GM19467 (cell line): ENCODE results near the gene S100A5.
"Not testable (repeated sequence)": the region's sequence is repeated elsewhere in the genome, so short reads cannot be mapped to it uniquely, and the experiment has no call there.

Experiments
- ATAC-seq: cut with Tn5 transposase; IDR thresholded peaks from one replicate; pipeline ENCODE4 v1.9.1; 2021; ENCODE audit warnings: mild to moderate bottlenecking, moderate library complexity; ENCODE audit not compliant: unreplicated experiment

S100A5 gene

DNA sequence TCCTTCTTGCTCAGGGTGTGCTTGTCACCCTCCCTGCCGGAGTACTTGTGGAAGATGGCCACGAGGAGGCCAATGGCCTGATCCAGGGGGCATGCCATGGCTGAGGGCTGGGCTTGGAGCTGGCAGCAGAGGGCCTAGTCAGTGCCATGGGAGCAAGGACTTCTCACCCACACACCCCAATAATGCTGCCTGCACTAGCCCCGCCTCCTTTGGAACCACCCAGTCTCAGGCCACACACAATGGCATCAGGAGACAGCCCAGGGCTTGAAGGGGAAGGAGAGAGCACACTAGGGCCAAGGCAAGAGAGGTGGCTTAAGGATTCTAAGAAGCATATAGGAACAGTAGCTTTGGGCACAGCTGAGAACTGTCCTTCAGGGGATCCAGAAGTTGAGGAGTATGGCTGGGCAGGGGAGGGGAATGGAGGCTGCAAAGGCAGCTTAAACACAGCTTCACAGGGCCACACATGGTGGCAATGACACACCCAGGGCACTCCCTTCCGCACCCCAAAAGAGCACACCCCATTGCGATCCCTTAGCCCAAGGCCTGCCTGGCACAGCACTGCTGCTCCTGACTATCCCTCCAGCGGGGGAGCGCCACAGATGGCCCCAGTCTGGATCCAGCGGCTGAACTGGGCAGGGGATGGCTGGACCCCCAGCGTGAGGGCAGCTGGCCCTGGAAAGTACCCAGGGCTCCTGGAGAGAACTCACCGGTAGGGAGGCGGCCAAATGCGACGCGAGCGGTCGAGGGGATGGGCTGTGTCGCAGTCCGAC is 5.3 kb downstream of the S100A5 start, which contains the start of gene S100A6:
Gene S100A6 (minus strand): TSS at position 750 of the 770 bp plus-strand sequence. CDS start 652 bp downstream, at position 98.
- ATAC-seq: no peak

- ATAC-seq: no peak
These were observed 5.9 kb downstream of the S100A5 start for GRCh38 chr1:153534925-153535241.

DNA sequence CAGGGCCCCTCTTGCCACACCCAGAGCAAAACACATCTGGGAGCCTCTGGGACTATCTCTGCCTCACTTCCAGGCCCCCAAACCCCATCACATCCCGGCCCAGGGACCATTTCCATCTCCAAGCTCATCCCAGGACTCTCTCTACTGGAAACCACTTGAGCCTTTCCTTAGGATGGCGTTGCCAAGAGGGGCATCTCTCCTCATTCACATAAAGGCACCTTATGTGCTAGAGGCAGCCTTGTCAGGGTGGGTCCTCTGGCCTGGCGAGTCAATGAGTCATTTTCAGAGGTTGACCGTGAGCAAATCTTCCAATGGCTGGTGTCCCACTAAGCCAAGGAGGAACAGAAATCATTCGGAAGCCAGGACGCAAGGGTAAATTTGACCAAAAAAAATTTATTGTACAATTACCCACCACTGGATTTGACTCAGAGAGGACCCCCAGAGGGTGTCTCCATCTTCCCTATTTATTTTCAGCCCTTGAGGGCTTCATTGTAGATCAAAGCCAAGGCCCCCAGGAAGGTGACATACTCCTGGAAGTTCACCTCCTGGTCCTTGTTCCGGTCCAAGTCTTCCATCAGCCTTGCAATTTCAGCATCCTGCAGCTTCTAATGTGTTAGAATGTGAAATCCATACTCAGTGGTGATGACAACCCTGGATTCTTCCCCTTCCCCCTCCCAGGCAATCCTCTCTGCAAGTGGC is 6.4 kb downstream of the S100A5 start:
- no peak for ATAC-seq

DNA sequence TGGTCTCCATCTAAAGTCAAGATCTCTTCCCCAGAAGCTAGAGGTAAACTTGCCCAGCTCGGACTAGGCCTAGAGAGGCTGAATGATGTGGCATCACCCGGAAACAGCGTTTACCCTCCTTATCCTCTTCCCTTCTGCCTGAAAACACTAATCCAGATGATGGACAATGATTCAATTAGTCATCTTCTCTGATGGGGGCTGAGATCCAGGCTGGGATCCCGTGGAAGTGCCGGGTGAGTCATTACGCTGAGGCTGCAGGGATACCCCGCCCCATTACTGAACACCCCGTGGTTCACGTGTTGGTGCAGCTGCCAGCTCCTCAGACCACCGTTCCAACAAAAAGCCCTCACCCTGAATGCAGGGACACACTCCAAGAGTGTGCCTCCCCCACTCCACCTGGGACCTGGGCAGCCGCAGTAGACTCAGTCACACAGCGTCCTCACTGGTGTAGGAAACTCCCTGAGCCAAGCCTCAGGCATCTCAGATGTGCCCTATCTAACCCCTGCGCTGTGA is 7.0 kb downstream of the S100A5 start:
- no peak for ATAC-seq

GRCh38 chr1:153532769-153533599 is 7.8 kb downstream of the S100A5 start:
- no peak for ATAC-seq

- ATAC-seq: no peak
These were observed 8.6 kb downstream of the S100A5 start for GRCh38 chr1:153532181-153532580.

DNA sequence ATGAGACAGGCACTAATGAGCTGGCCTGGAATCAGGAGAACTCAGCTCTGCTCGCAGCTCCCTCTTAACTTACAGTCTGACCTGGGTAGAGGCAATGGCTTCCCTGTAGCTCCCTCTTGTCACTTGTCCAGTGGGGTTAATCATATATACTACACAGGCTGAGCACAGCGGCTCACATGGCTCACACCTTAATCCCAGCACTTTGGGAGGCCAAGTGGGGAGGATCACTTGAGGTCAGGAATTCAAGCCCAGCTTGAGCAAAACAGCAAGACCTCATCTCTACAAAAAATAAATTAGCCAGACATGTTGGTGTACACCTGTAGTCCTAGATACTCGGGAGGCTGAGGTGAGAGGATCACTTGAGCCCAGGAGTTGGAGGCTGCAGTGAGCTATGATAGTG is 9.1 kb downstream of the S100A5 start:
- no peak for ATAC-seq

- ATAC-seq: no peak
These were observed 13.1 kb downstream of the S100A5 start for GRCh38 chr1:153527683-153528040.

- no peak for ATAC-seq
These were observed 13.6 kb downstream of the S100A5 start for GRCh38 chr1:153527023-153527682.

DNA sequence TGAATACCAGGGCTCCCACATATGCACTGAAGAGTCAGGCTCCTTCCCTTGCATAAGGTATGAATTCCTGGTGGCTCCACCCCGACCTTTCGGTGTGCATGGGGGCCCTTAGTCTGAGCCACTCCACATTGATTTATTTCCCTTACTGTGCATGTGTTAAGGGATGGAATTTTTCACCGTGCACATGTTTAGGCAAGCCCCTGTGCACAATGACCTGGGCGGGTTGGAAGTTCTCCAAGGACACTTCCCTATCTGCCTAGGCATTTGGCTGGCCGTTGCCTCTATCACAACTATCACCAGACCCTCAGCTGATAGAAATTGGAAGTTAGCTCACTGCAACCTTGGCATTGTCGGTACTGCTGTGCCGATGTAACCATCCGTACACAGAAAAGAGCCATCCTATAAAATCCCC is 14.6 kb downstream of the S100A5 start:
- ATAC-seq: no peak

DNA sequence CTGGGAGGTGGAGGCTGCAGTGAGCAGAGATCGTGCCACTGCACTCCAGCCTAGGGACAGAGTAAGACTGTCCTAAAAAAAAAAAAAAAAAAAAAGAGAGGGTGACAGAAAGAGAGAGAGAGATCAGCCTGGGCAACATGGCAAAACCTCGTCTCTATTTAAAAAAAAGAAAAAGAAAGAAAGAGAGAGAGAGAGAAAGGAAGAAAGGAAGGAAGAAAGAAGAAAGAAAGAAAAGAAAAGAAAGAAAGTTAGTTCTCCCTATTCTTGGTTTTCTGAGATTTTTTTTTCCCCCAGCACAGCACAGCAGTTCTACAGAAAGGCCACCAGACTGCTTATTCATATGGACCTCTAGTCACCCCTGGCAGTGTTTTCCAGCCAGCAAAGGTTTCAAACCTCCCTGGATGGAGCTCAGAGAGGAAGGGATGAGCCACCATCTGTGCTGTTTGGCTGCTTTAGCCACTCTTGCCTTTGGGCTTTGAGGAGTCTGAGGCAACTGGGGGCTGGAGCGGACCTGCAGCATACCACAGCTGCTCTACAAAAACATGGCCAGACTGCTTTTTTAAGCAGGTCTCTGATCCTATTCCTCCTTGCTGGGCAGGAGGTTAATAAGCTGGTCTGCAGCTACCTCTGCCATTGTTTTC is 15.5 kb downstream of the S100A5 start:
- no peak for ATAC-seq

- not testable (repeated sequence) for ATAC-seq
These were observed 18.2 kb downstream of the S100A5 start for GRCh38 chr1:153522353-153523048.

DNA sequence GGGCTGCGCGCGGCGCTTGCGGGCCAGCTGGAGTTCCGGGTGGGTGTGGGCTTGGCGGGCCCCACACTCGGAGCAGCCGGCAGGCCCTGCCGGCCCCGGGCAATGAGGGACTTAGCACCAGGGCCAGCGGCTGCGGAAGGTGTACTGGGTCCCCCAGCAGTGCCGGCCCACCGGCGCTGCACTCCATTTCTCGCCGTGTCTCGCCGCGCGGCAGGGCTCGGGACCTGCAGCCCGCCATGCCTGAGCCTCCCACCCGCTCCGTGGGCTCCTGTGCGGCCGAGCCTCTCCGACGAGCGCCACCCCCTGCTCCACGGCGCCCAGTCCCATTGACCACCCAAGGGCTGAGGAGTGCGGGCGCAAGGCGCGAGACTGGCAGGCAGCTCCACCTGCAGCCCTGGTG is 18.9 kb downstream of the S100A5 start:
- ATAC-seq: not testable (repeated sequence)

GRCh38 chr1:153520818-153521476 is 19.8 kb downstream of the S100A5 start:
- no peak for ATAC-seq

DNA sequence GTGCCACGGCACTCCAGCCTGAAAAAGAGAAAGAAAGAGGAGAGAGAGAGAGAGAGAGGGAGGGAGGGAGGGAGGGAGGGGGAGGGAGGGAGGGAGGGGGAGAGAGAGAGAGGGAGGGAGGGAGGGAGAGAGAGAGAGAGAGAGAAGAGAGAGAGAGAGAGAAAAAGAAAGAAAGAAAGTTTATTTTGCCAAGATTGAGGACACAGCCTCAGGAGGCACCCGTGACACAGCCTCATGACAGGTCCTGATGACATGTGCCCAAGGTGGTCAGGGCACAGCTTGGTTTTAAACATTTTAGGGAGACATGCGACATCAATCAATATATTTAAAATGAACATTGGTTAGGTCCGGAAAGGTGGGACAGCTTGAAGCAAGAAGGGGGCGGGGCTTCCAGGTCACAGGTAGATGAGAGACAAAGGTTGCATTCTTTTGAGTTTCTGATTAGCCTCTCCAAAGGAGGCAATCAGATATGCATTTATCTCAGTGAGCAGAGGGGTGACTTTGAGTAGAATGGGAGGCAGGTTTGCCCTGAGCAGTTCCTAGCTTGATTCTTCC is 20.5 kb downstream of the S100A5 start:
- ATAC-seq: not testable (repeated sequence)

- ATAC-seq: no peak
These were observed 21.5 kb downstream of the S100A5 start for GRCh38 chr1:153519242-153519641.

- no peak for ATAC-seq
These were observed 25.0 kb downstream of the S100A5 start for GRCh38 chr1:153515504-153516394.

DNA sequence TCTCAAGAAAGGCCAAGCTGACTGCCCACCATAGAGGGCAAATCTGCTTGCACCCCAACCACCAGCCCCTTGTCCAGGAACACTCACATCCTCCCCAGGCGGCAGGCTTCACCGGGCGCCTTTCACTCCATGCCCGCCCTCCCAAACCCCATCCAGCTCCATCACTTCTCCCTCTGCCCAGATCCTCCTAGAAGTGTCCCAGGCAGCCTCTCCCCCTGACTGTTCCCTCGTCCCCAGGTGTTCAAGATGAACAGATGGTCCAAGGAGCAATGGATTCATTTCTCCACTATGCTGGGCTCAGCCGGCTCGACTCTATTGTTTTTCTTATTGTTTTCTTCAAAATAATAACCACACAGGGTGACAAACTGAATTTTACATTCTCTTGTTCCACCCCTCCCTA is 27.1 kb downstream of the S100A5 start:
- no peak for ATAC-seq
